Trophoblast cell (in vitro differentiated cells and primary cell): ENCODE measurements around the gene FCHSD2.

Experiments used
- DNase-seq, 2 donors: peaks; one replicate each; pipeline ENCODE4 v3.0.0-alpha.2; 2016
- H2AFZ ChIP-seq: 2 replicates; pipeline ENCODE4 v1.6.1; 2013; ENCODE audit warnings: low read length, moderate library complexity, mild to moderate bottlenecking; ENCODE audit not compliant: insufficient read depth, poor library complexity
- H2AK5ac ChIP-seq: 2 replicates; pipeline ENCODE4 v1.6.1; 2013; ENCODE audit warnings: mild to moderate bottlenecking, low read length
- H2BK120ac ChIP-seq: 2 replicates; pipeline ENCODE4 v1.6.1; 2013; ENCODE audit warnings: low read length, mild to moderate bottlenecking, moderate library complexity; ENCODE audit not compliant: insufficient read depth, poor library complexity
- H2BK12ac ChIP-seq: 2 replicates; pipeline ENCODE4 v1.6.1; 2013; ENCODE audit warnings: mild to moderate bottlenecking, low read length, moderate library complexity
- H2BK5ac ChIP-seq: 2 replicates; pipeline ENCODE4 v1.6.1; 2013; ENCODE audit warnings: low read length, low read depth, moderate library complexity, mild to moderate bottlenecking; ENCODE audit not compliant: poor library complexity
- H3K14ac ChIP-seq: 2 replicates; pipeline ENCODE4 v1.6.1; 2013; ENCODE audit warnings: mild to moderate bottlenecking, low read length
- H3K18ac ChIP-seq: 2 replicates; pipeline ENCODE4 v1.6.1; 2013; ENCODE audit warnings: mild to moderate bottlenecking, low read length
- H3K23ac ChIP-seq: 2 replicates; pipeline ENCODE4 v1.6.1; 2013; ENCODE audit warnings: low read length
- H3K27ac ChIP-seq: 2 replicates; pipeline ENCODE4 v1.5.1; 2013; ENCODE audit warnings: low read depth, mild to moderate bottlenecking, inconsistent platforms, low read length, moderate library complexity
- H3K27me3 ChIP-seq: 2 replicates; pipeline ENCODE4 v1.6.1; 2013; ENCODE audit warnings: inconsistent platforms, mild to moderate bottlenecking, low read length, moderate library complexity; ENCODE audit not compliant: insufficient read depth
- H3K36me3 ChIP-seq, 2 experiments: 1 replicate in 1 of 2; 2 replicates in 1 of 2; pipeline ENCODE4 v1.6.1; 2013; ENCODE audit warnings: low read length in 2 of 2, mild to moderate bottlenecking in 2 of 2, moderate library complexity in 1 of 2; ENCODE audit not compliant: insufficient read depth in 2 of 2, control insufficient read depth in 1 of 2
- H3K4ac ChIP-seq: 2 replicates; pipeline ENCODE4 v1.6.1; 2013; ENCODE audit warnings: low read depth, mild to moderate bottlenecking, low read length, moderate library complexity
- H3K4me1 ChIP-seq, 2 experiments: 1 replicate in 1 of 2; 2 replicates in 1 of 2; pipeline ENCODE4 v1.6.1; 2013; ENCODE audit warnings: low read length in 2 of 2, mild to moderate bottlenecking in 2 of 2, moderate library complexity in 1 of 2; ENCODE audit not compliant: insufficient read depth in 2 of 2, control insufficient read depth in 1 of 2
- H3K4me2 ChIP-seq: 2 replicates; pipeline ENCODE4 v1.6.1; 2013; ENCODE audit warnings: inconsistent platforms, mild to moderate bottlenecking, low read length, moderate library complexity
- H3K4me3 ChIP-seq: 2 replicates; pipeline ENCODE4 v1.5.1; 2013; ENCODE audit warnings: mild to moderate bottlenecking, low read depth, low read length, inconsistent platforms
- H3K79me1 ChIP-seq: one replicate; pipeline ENCODE4 v1.6.1; 2013; ENCODE audit warnings: low read length
- H3K79me2 ChIP-seq: 2 replicates; pipeline ENCODE4 v1.6.1; 2013; ENCODE audit warnings: low read length, mild to moderate bottlenecking; ENCODE audit not compliant: control insufficient read depth, insufficient read depth, poor library complexity
- H3K9ac ChIP-seq: 2 replicates; pipeline ENCODE4 v1.6.1; 2013; ENCODE audit warnings: mild to moderate bottlenecking, low read length
- H3K9me3 ChIP-seq: 2 replicates; pipeline ENCODE4 v1.6.1; 2013; ENCODE audit warnings: low read depth, mild to moderate bottlenecking, control low read depth, inconsistent platforms, low read length; ENCODE audit not compliant: insufficient read depth
- H4K12ac ChIP-seq: 2 replicates; pipeline ENCODE4 v1.6.1; 2013; ENCODE audit warnings: low read depth, mild to moderate bottlenecking, low read length, moderate library complexity
- H4K8ac ChIP-seq: 2 replicates; pipeline ENCODE4 v1.6.1; 2013; ENCODE audit warnings: low read depth, mild to moderate bottlenecking, low read length, moderate library complexity
- H4K91ac ChIP-seq: one replicate; pipeline ENCODE4 v1.6.1; 2013; ENCODE audit warnings: low read depth, mild to moderate bottlenecking, low read length, moderate library complexity
- WGBS: extraction: QIAGEN DNeasy Blood & Tissue Kit; methylation state at CpG from one replicate; pipeline ENCODE4 v1.1.7; 2013; ENCODE audit warnings: missing lambda C conversion rate; ENCODE audit not compliant: insufficient read length, insufficient coverage; ENCODE audit errors: extremely low coverage; 5-methylcytosine and 5-hydroxymethylcytosine counted together

FCHSD2 gene

DNA sequence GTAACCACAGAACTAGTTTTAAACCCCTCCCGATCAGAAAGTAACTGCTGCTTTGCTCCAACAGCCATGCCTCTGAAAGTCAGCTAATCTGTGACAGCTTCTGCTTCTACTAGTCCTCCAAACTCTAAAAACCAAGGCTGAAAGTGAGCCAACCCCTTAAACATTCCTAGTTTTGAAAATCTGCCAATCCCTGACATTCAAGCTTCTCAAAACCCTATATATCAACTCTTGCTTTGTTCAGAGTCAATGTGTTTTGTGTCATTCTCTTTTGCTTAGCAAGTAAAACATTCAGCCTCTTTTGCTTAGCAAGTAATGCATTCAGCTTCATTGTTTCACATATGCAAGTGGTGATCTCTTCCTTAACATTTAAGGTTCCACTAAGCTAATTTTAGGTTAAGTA is 271.0 kb downstream of the FCHSD2 start:
- no peak overlapping the region for H2AFZ ChIP-seq
- WGBS, result no CpG with 5 or more reads among the region's 1 CpG
- H3K23ac ChIP-seq, result no peak overlapping the region
- DNase-seq, result no peak
- no peak overlapping the region for H3K9ac ChIP-seq
- H3K14ac ChIP-seq, result no peak overlapping the region
- no peak overlapping the region for H2BK5ac ChIP-seq
- H3K79me2 ChIP-seq, result no peaks in the 10 kb centered on the region
- H3K27me3 ChIP-seq, result no peaks in the 10 kb centered on the region
- H3K4me3 ChIP-seq, result no peak overlapping the region
- no peak overlapping the region for H3K27ac ChIP-seq
- H4K91ac ChIP-seq, result no peak overlapping the region
- H2BK120ac ChIP-seq, result no peak overlapping the region
- H3K4me2 ChIP-seq, result no peak overlapping the region
- H3K4me1 ChIP-seq, result no peaks in the 10 kb centered on the region
- no peaks in the 10 kb centered on the region for H3K9me3 ChIP-seq
- no peak overlapping the region for H4K8ac ChIP-seq
- H3K18ac ChIP-seq, result no peak overlapping the region
- H3K36me3 ChIP-seq, result no peaks in the 10 kb centered on the region
- no peak overlapping the region for H2BK12ac ChIP-seq
- no peaks in the 10 kb centered on the region for H3K79me1 ChIP-seq
- no peak overlapping the region for H3K4ac ChIP-seq
- no peak overlapping the region for H4K12ac ChIP-seq
- no peak overlapping the region for H2AK5ac ChIP-seq

- Histone ChIP-seq H3K9ac (no peak overlapping the region), H3K9me3 (no peaks in the 10 kb centered on the region), H3K23ac (no peak overlapping the region), H3K27ac (no peak overlapping the region), H2AFZ (no peak overlapping the region), H3K79me1 (no peaks in the 10 kb centered on the region), H3K79me2 (no peaks in the 10 kb centered on the region), H3K4me1 (no peaks in the 10 kb centered on the region), H2AK5ac (no peak overlapping the region), H3K4me3 (no peak overlapping the region), H2BK12ac (no peak overlapping the region), H3K18ac (no peak overlapping the region), H4K12ac (no peak overlapping the region), H2BK5ac (no peak overlapping the region), H2BK120ac (no peak overlapping the region), H3K4me2 (no peak overlapping the region), H3K36me3 (no peaks in the 10 kb centered on the region), H4K91ac (no peak overlapping the region), H4K8ac (no peak overlapping the region), H3K4ac (no peak overlapping the region), H3K27me3 (no peaks in the 10 kb centered on the region), H3K14ac (no peak overlapping the region)
- WGBS, result no CpG with 5 or more reads among the region's 4 CpGs
- no peak for DNase-seq
Observed at GRCh38 chr11:72869831-72870230, 272.3 kb downstream of the FCHSD2 start.

- no peaks in the 10 kb centered on the region for H3K9me3 ChIP-seq
- no peak overlapping the region for H4K8ac ChIP-seq
- H3K36me3 ChIP-seq, result no peaks in the 10 kb centered on the region
- H4K91ac ChIP-seq, result no peak overlapping the region
- no peak overlapping the region for H2AK5ac ChIP-seq
- no peak overlapping the region for H3K4ac ChIP-seq
- no peaks in the 10 kb centered on the region for H3K79me1 ChIP-seq
- no peak overlapping the region for H3K23ac ChIP-seq
- H4K12ac ChIP-seq, result no peak overlapping the region
- no peaks in the 10 kb centered on the region for H3K27me3 ChIP-seq
- no peak overlapping the region for H2BK12ac ChIP-seq
- H3K27ac ChIP-seq, result no peak overlapping the region
- H3K4me2 ChIP-seq, result no peak overlapping the region
- H3K14ac ChIP-seq, result no peak overlapping the region
- no peaks in the 10 kb centered on the region for H3K79me2 ChIP-seq
- H3K4me3 ChIP-seq, result no peak overlapping the region
- no peak overlapping the region for H3K9ac ChIP-seq
- H3K4me1 ChIP-seq, result no peaks in the 10 kb centered on the region
- DNase-seq, result no peak
- no peak overlapping the region for H2AFZ ChIP-seq
- H3K18ac ChIP-seq, result no peak overlapping the region
- H2BK120ac ChIP-seq, result no peak overlapping the region
- no peak overlapping the region for H2BK5ac ChIP-seq
- WGBS, result no CpG with 5 or more reads among the region's 5 CpGs
Observed at GRCh38 chr11:72867970-72868369, 274.1 kb downstream of the FCHSD2 start.

GRCh38 chr11:72864702-72865655 is 277.1 kb downstream of the FCHSD2 start:
- H3K14ac ChIP-seq, result no peak overlapping the region
- H4K8ac ChIP-seq, result no peak overlapping the region
- H3K4me3 ChIP-seq, result no peak overlapping the region
- H3K36me3 ChIP-seq, result no peaks in the 10 kb centered on the region
- H4K91ac ChIP-seq, result no peak overlapping the region
- no peaks in the 10 kb centered on the region for H3K4me1 ChIP-seq
- no peak overlapping the region for H3K23ac ChIP-seq
- H3K27me3 ChIP-seq, result no peaks in the 10 kb centered on the region
- H3K9ac ChIP-seq, result no peak overlapping the region
- H3K27ac ChIP-seq, result no peak overlapping the region
- WGBS, result no CpG with 5 or more reads among the region's 5 CpGs
- no peak overlapping the region for H2BK120ac ChIP-seq
- H2BK12ac ChIP-seq, result no peak overlapping the region
- no peak overlapping the region for H3K4me2 ChIP-seq
- H3K9me3 ChIP-seq, result no peaks in the 10 kb centered on the region
- DNase-seq, result no peak
- no peaks in the 10 kb centered on the region for H3K79me2 ChIP-seq
- H3K79me1 ChIP-seq, result no peaks in the 10 kb centered on the region
- no peak overlapping the region for H2BK5ac ChIP-seq
- H3K18ac ChIP-seq, result no peak overlapping the region
- H2AFZ ChIP-seq, result no peak overlapping the region
- H3K4ac ChIP-seq, result no peak overlapping the region
- no peak overlapping the region for H2AK5ac ChIP-seq
- H4K12ac ChIP-seq, result no peak overlapping the region
